ENCODE results near the gene CHST9.

Gene CHST9

DNA sequence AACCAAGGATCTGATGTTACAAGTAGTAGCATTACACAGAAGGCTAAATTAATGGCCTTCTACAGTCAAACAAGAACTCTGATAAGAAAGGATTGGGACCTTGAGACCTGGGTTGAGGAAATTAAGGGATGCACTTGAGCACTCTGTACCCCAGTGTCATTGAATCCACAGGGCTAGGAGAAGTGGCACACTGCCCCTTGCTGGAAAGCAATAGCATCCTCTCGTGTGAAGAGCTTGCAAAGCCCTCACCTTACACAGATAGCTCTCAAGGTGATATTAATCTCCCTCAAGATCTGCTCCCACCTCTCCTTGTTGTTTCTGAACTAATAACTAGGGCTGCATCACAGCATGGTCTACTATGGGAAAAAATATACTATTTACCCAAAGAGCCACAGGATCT is 26.5 kb upstream of the CHST9 start:
- no peaks in the 10 kb centered on the region for H3K4me1 ChIP-seq (ENCODE audit: control insufficient read depth, insufficient read depth, low read length, unreplicated experiment)
- H2AFZ ChIP-seq (ENCODE audit: low read length, unreplicated experiment) = no peak overlapping the region
- H3K79me2 ChIP-seq (ENCODE audit: control insufficient read depth, insufficient read depth, low read length, unreplicated experiment) = no peaks in the 10 kb centered on the region
- H3K36me3 ChIP-seq (ENCODE audit: insufficient read depth, low read length) = no peaks in the 10 kb centered on the region
- no peaks in the 10 kb centered on the region for H3K27me3 ChIP-seq (ENCODE audit: insufficient read depth, low read length)
- no peak overlapping the region for H3K27ac ChIP-seq (ENCODE audit: low read depth, low read length)
- H3K4me3 ChIP-seq (ENCODE audit: low read depth, low read length) = no peak overlapping the region

DNA sequence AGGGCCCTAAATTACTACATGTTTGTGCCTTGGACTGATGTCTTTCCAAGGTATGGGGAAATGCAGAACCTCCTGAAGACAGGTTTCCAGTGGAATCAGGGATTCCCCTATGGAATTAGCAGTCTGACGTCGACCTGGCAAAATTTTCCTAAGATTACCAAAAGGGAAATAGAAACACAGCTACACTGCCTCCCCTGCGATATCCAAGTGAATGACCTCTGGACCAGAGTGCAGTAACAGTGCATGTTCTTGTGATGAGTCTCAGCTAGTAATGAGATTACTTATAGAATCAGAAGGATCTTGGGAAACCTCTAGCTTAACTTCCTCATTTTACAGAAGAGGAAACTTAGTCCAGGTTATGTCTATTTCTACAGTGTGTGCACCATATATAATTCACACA is 21.3 kb upstream of the CHST9 start:
- no peak overlapping the region for H3K4me3 ChIP-seq (ENCODE audit: low read depth, low read length)
- H3K79me2 ChIP-seq (ENCODE audit: control insufficient read depth, insufficient read depth, low read length, unreplicated experiment) = no peaks in the 10 kb centered on the region
- H3K27me3 ChIP-seq (ENCODE audit: insufficient read depth, low read length) = no peaks in the 10 kb centered on the region
- no peak overlapping the region for H2AFZ ChIP-seq (ENCODE audit: low read length, unreplicated experiment)
- H3K27ac ChIP-seq (ENCODE audit: low read depth, low read length) = no peak overlapping the region
- no peaks in the 10 kb centered on the region for H3K36me3 ChIP-seq (ENCODE audit: insufficient read depth, low read length)
- H3K4me1 ChIP-seq (ENCODE audit: control insufficient read depth, insufficient read depth, low read length, unreplicated experiment) = no peaks in the 10 kb centered on the region

DNA sequence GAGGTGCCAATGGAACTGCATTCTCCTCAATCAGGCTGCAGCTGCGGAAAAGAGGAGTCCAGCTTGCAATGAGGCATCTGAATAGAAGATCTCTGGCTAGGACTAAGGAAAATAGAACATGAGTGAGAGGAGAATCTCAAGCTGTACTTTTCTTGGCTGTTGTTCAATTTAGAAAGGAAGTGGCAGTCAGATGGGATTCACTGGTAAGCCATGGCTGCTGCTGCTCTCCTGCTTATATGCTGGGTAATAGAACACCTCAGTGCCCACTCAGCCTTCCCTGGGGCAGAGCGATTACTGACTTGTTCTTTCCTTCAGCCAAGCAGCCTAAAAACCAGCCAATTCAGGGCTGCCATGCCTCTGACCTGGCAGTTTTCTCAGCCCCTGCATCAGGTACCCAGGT is 17.6 kb upstream of the CHST9 start:
- Histone ChIP-seq H3K4me1 (ENCODE audit: control insufficient read depth, insufficient read depth, low read length, unreplicated experiment) (no peaks in the 10 kb centered on the region), H3K4me3 (ENCODE audit: low read depth, low read length) (no peak overlapping the region), H3K79me2 (ENCODE audit: control insufficient read depth, insufficient read depth, low read length, unreplicated experiment) (no peaks in the 10 kb centered on the region), H3K27me3 (ENCODE audit: insufficient read depth, low read length) (no peaks in the 10 kb centered on the region), H3K36me3 (ENCODE audit: insufficient read depth, low read length) (no peaks in the 10 kb centered on the region), H2AFZ (ENCODE audit: low read length, unreplicated experiment) (no peak overlapping the region), H3K27ac (ENCODE audit: low read depth, low read length) (no peak overlapping the region)

- no peak overlapping the region for H3K27ac ChIP-seq (ENCODE audit: low read depth, low read length)
- H3K4me3 ChIP-seq (ENCODE audit: low read depth, low read length) = no peak overlapping the region
- H3K79me2 ChIP-seq (ENCODE audit: control insufficient read depth, insufficient read depth, low read length, unreplicated experiment) = no peaks in the 10 kb centered on the region
- H2AFZ ChIP-seq (ENCODE audit: low read length, unreplicated experiment) = no peak overlapping the region
- H3K36me3 ChIP-seq (ENCODE audit: insufficient read depth, low read length) = no peaks in the 10 kb centered on the region
- H3K4me1 ChIP-seq (ENCODE audit: control insufficient read depth, insufficient read depth, low read length, unreplicated experiment) = no peaks in the 10 kb centered on the region
- no peaks in the 10 kb centered on the region for H3K27me3 ChIP-seq (ENCODE audit: insufficient read depth, low read length)
Measured at GRCh38 chr18:27198036-27198435, 12.9 kb upstream of the CHST9 start.

DNA sequence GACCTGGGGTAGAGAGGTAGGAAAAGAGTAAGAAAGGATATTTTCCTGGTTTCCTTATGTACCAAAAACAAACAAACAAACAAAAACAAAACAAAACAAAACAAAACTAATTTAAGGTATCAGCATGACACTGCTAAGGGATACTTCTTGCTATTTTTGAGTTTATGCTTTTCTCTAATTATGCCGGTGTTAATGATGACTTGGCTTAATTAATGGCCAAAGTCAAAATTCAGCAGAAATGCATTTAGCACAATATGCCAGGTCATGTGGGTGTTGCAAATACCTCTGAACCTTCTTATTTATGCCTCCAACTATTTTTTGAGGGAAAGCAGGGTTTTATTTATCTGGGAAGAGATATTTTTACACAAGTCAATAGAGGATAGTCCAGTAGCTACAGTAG is 3.2 kb upstream of the CHST9 start:
- no peak overlapping the region for H2AFZ ChIP-seq (ENCODE audit: low read length, unreplicated experiment)
- H3K27me3 ChIP-seq (ENCODE audit: insufficient read depth, low read length) = peaks cover 31% of the 10 kb centered on the region
- H3K4me3 ChIP-seq (ENCODE audit: low read depth, low read length) = no peak overlapping the region
- no peaks in the 10 kb centered on the region for H3K4me1 ChIP-seq (ENCODE audit: control insufficient read depth, insufficient read depth, low read length, unreplicated experiment)
- no peaks in the 10 kb centered on the region for H3K36me3 ChIP-seq (ENCODE audit: insufficient read depth, low read length)
- H3K27ac ChIP-seq (ENCODE audit: low read depth, low read length) = no peak overlapping the region
- no peaks in the 10 kb centered on the region for H3K79me2 ChIP-seq (ENCODE audit: control insufficient read depth, insufficient read depth, low read length, unreplicated experiment)

DNA sequence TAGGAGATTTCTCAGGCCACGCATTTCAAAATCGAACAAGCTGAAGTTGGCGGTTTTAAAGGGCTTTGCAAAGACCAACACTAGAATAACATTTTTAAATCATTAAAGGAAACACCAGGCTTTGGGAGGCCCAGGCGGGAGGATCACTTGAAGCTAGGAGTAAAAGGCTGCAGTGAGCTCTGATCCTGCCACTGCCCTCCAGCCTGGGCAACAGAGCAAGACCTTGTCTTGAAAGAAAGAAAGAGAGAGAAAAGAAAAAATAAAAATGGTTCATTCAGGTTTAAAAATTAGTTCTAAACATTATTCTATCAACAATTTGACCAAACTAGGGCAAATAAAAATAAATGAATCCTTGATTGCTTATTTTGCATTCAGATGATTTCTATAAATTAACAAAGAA is 789 bp upstream of the CHST9 start:
- Histone ChIP-seq H3K27me3 (ENCODE audit: insufficient read depth, low read length) (peaks cover 38% of the 10 kb centered on the region), H3K36me3 (ENCODE audit: insufficient read depth, low read length) (no peaks in the 10 kb centered on the region), H3K4me1 (ENCODE audit: control insufficient read depth, insufficient read depth, low read length, unreplicated experiment) (no peaks in the 10 kb centered on the region), H3K27ac (ENCODE audit: low read depth, low read length) (no peak overlapping the region), H3K79me2 (ENCODE audit: control insufficient read depth, insufficient read depth, low read length, unreplicated experiment) (no peaks in the 10 kb centered on the region), H3K4me3 (ENCODE audit: low read depth, low read length) (no peak overlapping the region), H2AFZ (ENCODE audit: low read length, unreplicated experiment) (no peak overlapping the region)

DNA sequence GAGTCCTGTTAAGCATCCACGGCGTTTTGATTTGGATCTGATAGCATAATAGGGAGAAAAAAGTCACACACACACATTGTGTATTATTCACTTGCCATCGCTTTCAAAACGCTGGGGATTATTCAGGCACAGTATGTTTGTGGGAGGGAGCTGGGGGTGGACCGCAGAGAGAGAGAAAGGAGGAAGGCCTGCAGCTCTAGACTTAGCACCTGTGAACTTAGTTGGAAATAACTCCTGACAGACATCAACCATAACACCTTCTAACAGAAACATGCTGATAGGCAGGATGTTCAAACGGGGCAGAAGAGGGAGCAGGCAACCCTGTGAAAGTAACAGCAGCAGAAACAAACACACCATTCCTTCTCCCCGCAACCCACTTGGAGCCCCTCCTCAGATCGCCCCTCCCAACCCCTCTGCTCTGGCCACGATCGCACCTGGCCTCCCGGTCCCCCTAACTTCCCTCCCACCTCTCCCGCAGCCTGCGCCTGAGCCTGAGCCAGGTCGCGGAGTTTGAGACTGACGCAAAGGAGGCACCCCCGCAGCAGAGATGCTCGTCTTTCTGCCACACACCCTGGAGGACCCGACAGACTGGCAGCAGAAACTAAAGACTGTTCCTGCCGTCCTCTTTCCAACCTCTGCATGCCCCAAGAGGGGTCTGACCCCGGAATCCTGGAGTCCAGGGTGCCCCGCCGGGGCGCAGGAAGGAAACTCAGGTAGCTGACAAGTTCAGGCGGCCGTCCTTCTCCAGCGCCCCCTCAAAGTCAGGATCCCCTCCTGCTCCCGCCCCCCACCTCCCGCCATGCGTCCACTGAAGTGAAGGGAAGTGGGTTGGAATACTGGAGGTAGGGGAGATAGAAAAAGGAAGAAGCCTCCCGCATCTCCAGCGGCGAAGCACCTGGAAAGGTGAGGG is 738 bp downstream of the CHST9 start:
- H3K27me3 ChIP-seq (ENCODE audit: insufficient read depth, low read length) = peaks cover 38% of the 10 kb centered on the region

DNA sequence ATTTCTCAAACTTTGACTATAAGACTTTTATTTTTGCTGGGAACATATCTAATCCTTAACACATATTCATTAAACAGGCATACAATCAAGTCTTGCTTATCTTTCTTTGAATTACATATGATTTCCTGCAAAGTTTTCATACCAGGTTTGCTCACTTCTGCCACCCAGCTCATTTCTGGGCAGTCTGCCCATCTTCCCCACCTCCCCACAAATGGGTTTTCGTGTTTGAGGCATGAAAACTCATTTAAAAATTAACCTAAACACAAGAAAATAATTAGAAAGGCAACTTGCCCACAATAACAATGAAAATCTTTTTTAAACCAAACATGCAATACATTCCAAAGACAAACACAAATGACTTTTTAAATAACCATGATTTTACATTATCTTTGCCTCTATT is 3.4 kb downstream of the CHST9 start:
- Histone ChIP-seq H2AFZ (ENCODE audit: low read length, unreplicated experiment) (no peak overlapping the region), H3K27ac (ENCODE audit: low read depth, low read length) (no peak overlapping the region), H3K36me3 (ENCODE audit: insufficient read depth, low read length) (no peaks in the 10 kb centered on the region), H3K27me3 (ENCODE audit: insufficient read depth, low read length) (peaks cover 37% of the 10 kb centered on the region), H3K4me3 (ENCODE audit: low read depth, low read length) (no peak overlapping the region), H3K4me1 (ENCODE audit: control insufficient read depth, insufficient read depth, low read length, unreplicated experiment) (no peaks in the 10 kb centered on the region), H3K79me2 (ENCODE audit: control insufficient read depth, insufficient read depth, low read length, unreplicated experiment) (no peaks in the 10 kb centered on the region)

More for the DNA sequence above, 738 bp downstream of the CHST9 start:
- H3K4me3 ChIP-seq (ENCODE audit: low read depth, low read length) = no peak overlapping the region
- H3K79me2 ChIP-seq (ENCODE audit: control insufficient read depth, insufficient read depth, low read length, unreplicated experiment) = no peaks in the 10 kb centered on the region
- no peak overlapping the region for H3K27ac ChIP-seq (ENCODE audit: low read depth, low read length)
- H3K4me1 ChIP-seq (ENCODE audit: control insufficient read depth, insufficient read depth, low read length, unreplicated experiment) = no peaks in the 10 kb centered on the region
- H2AFZ ChIP-seq (ENCODE audit: low read length, unreplicated experiment) = no peak overlapping the region
- no peaks in the 10 kb centered on the region for H3K36me3 ChIP-seq (ENCODE audit: insufficient read depth, low read length)

DNA sequence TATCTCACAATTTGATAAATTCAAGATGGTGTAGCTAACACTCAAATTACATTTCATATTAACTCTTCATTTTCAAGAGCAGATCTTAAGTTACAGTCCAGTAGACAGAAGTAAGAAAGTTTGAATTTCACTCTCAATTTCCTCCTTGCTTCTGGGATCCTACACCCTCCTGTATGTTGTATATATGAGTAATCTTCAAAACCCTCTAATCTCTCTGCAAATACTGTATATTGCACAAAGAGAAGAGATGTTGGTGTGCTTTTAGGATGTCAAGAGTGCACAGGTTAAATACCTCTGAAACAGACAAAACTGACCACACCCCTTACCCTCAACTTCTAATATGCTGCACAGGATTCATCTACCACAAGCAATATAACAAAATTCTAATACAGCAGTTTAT is 6.7 kb downstream of the CHST9 start:
- no peak overlapping the region for H2AFZ ChIP-seq (ENCODE audit: low read length, unreplicated experiment)
- peaks cover 8% of the 10 kb centered on the region; the same call in 1 of the 2 replicates for H3K27me3 ChIP-seq (ENCODE audit: insufficient read depth, low read length)
- no peak overlapping the region for H3K27ac ChIP-seq (ENCODE audit: low read depth, low read length)
- H3K79me2 ChIP-seq (ENCODE audit: control insufficient read depth, insufficient read depth, low read length, unreplicated experiment) = no peaks in the 10 kb centered on the region
- H3K4me3 ChIP-seq (ENCODE audit: low read depth, low read length) = no peak overlapping the region
- H3K4me1 ChIP-seq (ENCODE audit: control insufficient read depth, insufficient read depth, low read length, unreplicated experiment) = no peaks in the 10 kb centered on the region
- H3K36me3 ChIP-seq (ENCODE audit: insufficient read depth, low read length) = no peaks in the 10 kb centered on the region

DNA sequence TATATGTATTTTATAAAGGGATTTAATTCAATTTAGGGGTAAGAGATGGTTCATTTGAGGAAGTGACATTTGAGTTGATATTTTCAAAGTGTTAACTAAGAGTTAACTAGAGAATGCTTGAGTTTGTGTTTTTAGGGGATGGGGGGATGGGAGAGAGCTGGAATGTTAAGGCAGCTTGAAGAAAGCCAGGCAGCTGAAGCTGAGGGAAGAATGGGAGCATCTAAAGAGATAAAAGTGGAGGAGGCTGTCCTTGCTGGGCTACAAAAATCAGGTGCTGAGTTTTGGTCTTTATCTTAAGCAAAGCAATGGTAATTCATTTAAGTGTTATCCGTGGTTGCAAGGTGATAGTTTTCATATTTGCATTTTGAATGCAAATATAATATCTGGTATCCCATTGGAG is 9.2 kb downstream of the CHST9 start:
- no peak overlapping the region for H3K27ac ChIP-seq (ENCODE audit: low read depth, low read length)
- no peak overlapping the region for H3K4me3 ChIP-seq (ENCODE audit: low read depth, low read length)
- H2AFZ ChIP-seq (ENCODE audit: low read length, unreplicated experiment) = no peak overlapping the region
- H3K36me3 ChIP-seq (ENCODE audit: insufficient read depth, low read length) = no peaks in the 10 kb centered on the region
- H3K4me1 ChIP-seq (ENCODE audit: control insufficient read depth, insufficient read depth, low read length, unreplicated experiment) = no peaks in the 10 kb centered on the region
- no peaks in the 10 kb centered on the region for H3K27me3 ChIP-seq (ENCODE audit: insufficient read depth, low read length)
- no peaks in the 10 kb centered on the region for H3K79me2 ChIP-seq (ENCODE audit: control insufficient read depth, insufficient read depth, low read length, unreplicated experiment)

DNA sequence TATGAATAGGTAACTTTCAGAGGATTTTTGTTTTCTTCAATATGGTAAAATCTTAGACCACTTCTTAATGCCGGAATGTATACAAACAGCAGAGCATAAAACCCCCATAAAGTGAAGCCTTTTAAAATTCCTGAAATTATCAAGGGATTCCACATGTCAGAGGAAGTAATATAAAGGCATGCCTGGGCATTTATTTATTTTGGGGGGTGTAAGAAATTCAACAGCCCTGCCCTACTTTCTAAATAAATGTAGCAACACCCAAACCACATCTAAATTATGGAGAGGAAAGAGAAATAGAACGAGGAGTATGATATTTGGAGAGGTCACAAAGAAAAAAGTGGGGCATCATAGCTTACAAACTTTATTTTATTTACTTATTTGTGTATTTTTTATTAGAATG is 9.9 kb downstream of the CHST9 start:
- Histone ChIP-seq H3K27ac (ENCODE audit: low read depth, low read length) (no peak overlapping the region), H2AFZ (ENCODE audit: low read length, unreplicated experiment) (no peak overlapping the region), H3K79me2 (ENCODE audit: control insufficient read depth, insufficient read depth, low read length, unreplicated experiment) (no peaks in the 10 kb centered on the region), H3K36me3 (ENCODE audit: insufficient read depth, low read length) (no peaks in the 10 kb centered on the region), H3K27me3 (ENCODE audit: insufficient read depth, low read length) (no peaks in the 10 kb centered on the region), H3K4me3 (ENCODE audit: low read depth, low read length) (no peak overlapping the region), H3K4me1 (ENCODE audit: control insufficient read depth, insufficient read depth, low read length, unreplicated experiment) (no peaks in the 10 kb centered on the region)
